Glomerular endothelial cell (primary cell): ENCODE measurements around the gene GPR176. TPM values are rescaled to one million over a fixed set of nuclear protein-coding genes. Genes with fewer than 3 reads are reported as not detected.
A peak's percentile ranks its signal among the peaks of the same experiment; 100 is the strongest.
"Not testable (repeated sequence)": the region's sequence is repeated elsewhere in the genome, so short reads cannot be mapped to it uniquely, and the experiment has no call there.

Experiments
- DNase-seq: peaks from one replicate; pipeline ENCODE4 v3.0.0-alpha.2; 2011; ENCODE audit warnings: low read depth, low spot score; ENCODE audit errors: extremely low read depth
- total RNA-seq: library from RNA; depleted of rRNA; stranded (reverse); fragments of >200 nt; gene quantifications from 2 replicates; pipeline ENCODE4 v1.2.3, GENCODE V29; 2015

The GPR176 gene
- total RNA-seq, 1 donor from 2014 or later, result 26.5 TPM

GRCh38 chr15:39893051-39893450 is 27.0 kb downstream of the GPR176 start:
- not testable (repeated sequence) for DNase-seq

GRCh38 chr15:39892418-39892817 is 27.6 kb downstream of the GPR176 start:
- no peak for DNase-seq

- DNase-seq, result no peak
Measured at GRCh38 chr15:39890621-39891020, 29.4 kb downstream of the GPR176 start.

- no peak for DNase-seq
Measured at GRCh38 chr15:39889601-39890000, 30.5 kb downstream of the GPR176 start.

- no peak for DNase-seq
Measured at GRCh38 chr15:39888809-39889208, 31.3 kb downstream of the GPR176 start.

- DNase-seq, result no peak
Measured at GRCh38 chr15:39888243-39888642, 31.8 kb downstream of the GPR176 start.

- DNase-seq, result no peak
Measured at GRCh38 chr15:39887832-39888231, 32.2 kb downstream of the GPR176 start.

- DNase-seq, result no peak
Measured at GRCh38 chr15:39887211-39887610, 32.9 kb downstream of the GPR176 start.

- DNase-seq, result no peak
Measured at GRCh38 chr15:39886418-39886817, 33.6 kb downstream of the GPR176 start.

- no peak for DNase-seq
Measured at GRCh38 chr15:39885099-39885777, 34.8 kb downstream of the GPR176 start.

GRCh38 chr15:39884351-39884750 is 35.7 kb downstream of the GPR176 start:
- DNase-seq, result no peak

GRCh38 chr15:39882602-39883001 is 37.5 kb downstream of the GPR176 start:
- no peak for DNase-seq

GRCh38 chr15:39881790-39882189 is 38.3 kb downstream of the GPR176 start:
- DNase-seq, result no peak

- no peak for DNase-seq
Measured at GRCh38 chr15:39880718-39881387, 39.2 kb downstream of the GPR176 start.

GRCh38 chr15:39878406-39878785 is 41.7 kb downstream of the GPR176 start:
- no peak for DNase-seq

- DNase-seq, result peak; percentile 20
Measured at GRCh38 chr15:39874890-39875549, 45.0 kb downstream of the GPR176 start.

GRCh38 chr15:39873978-39874377 is 46.1 kb downstream of the GPR176 start:
- DNase-seq, result no peak

- DNase-seq, result no peak
Measured at GRCh38 chr15:39870537-39870936, 49.5 kb downstream of the GPR176 start.

- no peak for DNase-seq
Measured at GRCh38 chr15:39869858-39870515, 50.1 kb downstream of the GPR176 start.

GRCh38 chr15:39869254-39869653 is 50.8 kb downstream of the GPR176 start:
- no peak for DNase-seq

- no peak for DNase-seq
Measured at GRCh38 chr15:39868396-39868795, 51.7 kb downstream of the GPR176 start.
